GM19240 (cell line): ENCODE results near the gene TMEM271.
"Not testable (repeated sequence)": the region's sequence is repeated elsewhere in the genome, so short reads cannot be mapped to it uniquely, and the experiment has no call there.

Experiments
- DNase-seq: peaks from one replicate; pipeline ENCODE4 v3.0.0; 2011; ENCODE audit warnings: low spot score; ENCODE audit not compliant: insufficient read length

The TMEM271 gene

DNA sequence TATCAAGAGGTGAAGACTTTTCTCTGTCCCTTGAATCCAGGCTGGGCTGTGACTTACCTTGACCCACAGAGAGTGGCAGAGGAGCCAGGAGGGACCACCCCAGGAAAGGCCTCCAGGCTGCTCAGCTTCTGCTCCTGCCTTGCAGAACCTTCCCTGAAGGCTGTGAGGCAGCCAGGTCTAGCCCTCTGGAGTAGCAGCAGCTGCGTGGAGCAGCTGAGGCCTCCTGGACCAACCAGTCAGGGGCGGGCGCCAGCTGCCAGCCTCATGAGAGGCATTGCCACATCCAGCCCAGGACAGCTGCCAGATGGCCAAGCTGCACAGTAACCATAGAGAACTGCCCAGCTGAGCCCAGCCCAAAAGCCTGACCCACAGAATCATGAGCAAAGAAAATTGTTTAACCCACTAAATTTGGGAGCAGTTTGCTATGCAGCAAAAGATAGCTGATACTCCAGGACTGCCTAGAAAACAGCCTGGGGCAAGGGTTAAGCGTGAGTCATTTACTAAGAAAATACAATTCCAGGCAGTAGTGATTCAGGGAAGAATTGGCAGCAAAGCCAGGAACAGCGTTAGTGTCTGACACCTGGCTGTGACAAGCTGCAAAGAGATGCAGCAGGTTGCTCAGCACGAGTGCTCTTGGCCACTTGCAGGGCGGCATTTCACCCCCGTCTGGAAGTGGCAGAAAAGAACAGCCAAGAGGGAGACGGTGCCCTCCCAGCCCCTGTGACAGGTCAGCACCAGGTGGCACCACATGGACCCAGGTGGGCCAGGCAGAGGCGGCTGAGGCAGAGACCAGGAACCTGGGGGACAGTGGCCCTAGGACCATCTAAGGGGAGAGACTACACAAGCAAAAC is 34.5 kb upstream of the TMEM271 start:
- no peak for DNase-seq

DNA sequence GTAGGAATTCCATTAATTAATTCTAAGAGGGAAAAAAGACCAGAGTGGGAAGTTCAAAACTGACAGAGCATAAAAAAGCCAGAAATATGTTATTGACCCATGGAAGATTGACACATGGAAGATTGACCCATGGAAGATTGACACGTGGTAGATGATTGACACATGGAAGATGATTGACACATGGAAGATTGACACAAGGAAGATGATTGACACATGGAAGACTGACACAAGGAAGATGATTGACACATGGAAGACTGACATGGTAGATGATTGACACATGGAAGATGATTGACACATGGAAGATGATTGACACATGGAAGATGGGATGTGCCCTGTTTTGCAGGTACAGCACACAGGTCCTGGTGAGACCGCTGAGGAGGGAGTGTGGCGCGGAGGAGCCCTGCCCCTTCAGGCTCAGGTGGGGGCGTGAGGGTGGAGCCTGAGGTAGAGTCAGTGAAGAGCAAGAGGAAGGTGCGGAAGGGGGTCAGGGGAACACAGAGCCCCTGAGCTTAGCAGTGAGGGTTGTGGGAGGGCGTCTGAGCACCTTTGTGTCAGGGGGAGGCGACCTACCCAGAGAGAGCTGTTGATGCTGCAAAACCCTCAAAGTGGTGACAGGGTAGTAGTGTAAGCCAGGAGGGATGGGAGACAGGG is 33.4 kb upstream of the TMEM271 start:
- DNase-seq = no peak

DNA sequence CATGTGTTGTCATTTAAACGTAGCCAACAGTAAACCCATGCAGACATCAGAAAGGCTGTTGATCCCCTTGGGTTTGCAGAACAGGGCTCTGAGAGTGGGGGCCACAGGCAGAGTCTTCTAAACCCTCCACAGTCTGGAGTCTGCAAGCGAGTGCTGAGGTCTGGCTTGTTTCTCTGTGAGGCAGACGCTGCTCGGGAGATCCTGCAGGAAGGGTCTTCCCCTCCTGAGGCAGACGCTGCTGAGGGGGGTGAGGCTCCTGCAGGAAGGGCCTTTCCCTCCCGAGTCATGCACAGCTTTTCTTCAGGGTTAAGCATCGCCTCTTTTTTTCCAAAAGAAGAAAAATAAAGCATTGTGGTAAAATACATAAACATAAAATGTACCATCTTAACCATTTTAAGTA is 32.1 kb upstream of the TMEM271 start:
- no peak for DNase-seq

DNA sequence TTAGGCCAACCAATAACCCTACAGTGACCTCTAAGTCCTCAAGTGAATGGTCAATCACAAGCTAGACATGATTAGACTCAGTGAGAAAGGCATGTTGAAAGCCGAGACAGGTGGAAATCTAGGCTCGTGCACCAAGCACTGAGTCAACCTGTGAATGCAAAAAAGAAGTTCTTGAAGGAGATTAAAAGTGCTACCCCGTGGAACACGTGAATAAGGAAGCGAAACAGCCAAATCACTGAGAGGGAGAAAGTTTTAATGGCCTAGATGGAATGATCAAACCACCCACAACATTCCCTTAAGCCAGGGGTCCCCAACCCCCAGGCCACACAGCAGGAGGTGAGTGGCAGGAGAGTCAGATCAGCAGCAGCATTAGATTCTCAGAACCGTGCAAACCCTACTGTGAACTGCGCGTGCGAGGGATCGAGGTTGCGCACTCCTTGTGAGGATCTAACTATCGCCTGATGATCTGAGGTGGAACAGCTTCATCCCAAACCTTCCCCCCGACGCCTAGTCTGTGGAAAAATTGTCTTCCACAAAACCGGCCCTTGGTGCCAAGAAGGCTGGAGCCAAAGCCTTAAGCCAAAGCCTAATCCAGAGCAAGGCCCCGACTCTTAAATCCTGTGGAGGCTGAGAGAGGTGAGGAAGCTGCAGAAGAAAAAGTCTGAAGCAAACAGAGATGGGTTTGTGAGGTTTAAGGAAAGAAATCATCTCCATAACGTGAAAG is 29.8 kb upstream of the TMEM271 start:
- no peak for DNase-seq

DNA sequence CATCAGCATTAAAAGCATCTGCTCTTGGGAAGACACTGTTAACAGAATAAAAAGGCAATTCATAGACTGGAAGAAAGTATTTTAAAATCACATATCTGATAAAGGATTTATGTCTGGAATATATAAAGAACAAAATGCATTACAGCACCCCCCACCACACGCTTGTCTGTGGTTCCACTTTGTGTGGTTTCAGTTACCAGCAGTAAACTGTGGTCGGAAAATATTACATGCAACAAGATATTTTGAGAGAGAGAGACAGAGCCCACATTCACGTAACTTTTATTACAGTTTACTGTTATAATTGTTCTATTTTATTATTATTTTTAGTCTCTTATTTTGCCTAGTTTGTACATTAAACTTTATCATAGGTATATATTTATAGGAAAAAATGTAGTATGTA is 28.0 kb upstream of the TMEM271 start:
- no peak for DNase-seq

DNA sequence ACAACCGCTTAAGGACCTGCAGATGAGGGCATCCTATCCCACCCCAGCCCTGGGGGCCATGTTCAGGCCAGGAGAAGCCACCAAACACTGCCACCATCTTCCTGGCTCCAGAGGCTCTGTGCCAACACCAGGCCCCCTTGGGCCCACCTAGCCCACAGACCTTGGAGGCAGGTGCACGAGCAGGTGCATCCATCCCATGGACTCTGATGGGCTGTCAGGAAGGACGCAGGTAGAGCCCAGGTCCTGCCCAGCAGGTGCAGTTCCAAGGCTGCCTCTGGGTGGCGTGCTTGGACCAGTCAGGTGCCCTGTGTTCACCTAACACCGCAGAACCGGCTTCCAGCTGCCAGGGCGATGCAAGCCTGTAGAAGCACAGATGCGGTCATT is 26.5 kb upstream of the TMEM271 start:
- DNase-seq = no peak

DNA sequence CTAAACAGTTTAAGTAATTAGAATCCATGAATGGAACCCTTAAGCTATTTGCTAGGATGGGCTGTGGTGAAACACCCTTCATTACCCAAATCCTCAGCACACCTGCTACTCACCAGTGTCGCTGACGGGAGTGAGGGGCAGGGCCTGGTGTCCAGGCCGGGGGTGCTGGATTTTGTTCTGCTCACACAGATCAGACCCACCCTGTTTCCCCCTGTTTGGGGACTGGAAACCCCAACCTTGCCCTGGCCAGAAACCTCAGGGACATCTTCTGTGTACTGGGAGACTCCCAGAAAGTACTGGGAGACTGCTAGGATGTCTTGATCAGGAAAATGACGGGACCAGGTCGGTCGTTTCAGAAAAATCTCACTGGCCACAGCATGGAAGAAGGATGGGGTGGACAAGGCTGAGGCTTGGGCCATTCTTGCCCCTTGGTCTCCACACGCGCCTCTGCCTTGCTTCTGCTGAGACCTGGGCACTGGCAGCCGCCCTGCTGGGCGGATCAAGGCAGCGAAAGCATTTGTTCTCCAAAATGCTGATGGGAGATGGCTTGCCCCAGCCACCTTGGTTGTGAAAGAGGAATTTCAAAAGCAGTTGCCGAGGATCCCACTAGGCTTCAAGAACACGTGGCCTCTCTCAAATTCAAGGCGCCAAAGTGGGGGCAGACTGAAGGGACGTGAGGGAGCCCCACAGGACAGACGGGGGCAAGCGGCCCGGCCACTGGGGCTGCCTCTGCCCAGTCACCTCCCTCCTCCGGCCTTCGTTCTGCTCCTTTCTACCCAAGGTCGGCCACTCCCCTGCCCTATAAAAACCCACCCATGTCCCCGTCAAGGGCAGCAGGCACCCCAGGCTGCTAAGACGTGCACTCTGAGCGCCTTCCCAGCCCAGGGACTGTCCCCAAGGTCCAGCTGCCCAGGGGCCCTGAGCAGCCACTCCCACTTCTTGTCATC is 25.8 kb upstream of the TMEM271 start:
- no peak for DNase-seq

DNA sequence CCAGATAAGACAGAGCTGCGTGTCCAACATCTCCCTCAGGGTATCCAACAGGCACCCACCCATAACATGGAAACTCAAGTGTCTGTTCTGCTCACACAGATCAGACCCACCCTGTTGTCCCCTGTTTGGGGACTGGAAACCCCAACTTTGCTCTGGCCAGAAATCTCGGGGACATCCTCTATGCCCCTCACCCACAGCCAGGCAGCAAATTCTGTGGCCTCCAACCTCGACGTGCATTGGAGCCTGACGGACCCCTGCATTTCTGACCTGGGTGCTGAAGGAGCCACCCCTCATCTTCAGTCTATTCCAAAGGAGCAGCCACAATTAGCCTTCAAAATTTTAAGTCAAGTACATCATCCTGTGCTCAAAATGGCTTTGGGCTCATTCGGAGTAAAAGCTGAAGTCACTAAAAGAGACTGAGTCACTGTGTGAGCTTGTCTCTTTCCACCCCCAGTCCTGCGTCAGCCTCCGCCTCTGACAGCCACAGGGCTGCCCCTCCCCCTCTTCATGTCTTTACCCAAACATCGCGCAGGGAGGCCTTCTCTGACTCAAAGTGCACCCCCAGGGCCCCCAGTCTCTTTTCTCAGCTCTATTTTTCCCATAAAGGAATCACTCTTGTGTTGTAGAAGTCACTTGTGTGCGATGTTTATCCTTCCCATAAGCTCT is 24.9 kb upstream of the TMEM271 start:
- no peak for DNase-seq

DNA sequence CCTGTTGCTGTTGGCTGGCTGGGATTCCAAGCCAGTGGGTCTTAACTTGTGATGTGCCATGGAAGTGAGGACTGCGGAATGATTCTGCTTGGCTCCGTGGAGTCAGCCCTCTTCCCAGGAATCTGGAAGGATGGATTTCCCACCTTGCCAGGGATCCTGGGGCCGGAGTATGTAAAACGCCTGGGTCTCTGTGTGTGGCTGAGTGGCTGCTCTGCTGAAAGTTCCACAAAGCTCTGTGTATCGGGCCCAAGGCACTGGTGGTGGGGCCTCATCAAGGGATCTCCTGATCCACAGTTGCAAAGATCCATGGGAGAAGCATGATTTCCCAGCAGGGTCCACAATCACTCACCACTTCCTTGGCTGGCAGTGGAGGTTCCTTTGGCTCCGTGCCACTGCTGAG is 24.1 kb upstream of the TMEM271 start:
- no peak for DNase-seq

DNA sequence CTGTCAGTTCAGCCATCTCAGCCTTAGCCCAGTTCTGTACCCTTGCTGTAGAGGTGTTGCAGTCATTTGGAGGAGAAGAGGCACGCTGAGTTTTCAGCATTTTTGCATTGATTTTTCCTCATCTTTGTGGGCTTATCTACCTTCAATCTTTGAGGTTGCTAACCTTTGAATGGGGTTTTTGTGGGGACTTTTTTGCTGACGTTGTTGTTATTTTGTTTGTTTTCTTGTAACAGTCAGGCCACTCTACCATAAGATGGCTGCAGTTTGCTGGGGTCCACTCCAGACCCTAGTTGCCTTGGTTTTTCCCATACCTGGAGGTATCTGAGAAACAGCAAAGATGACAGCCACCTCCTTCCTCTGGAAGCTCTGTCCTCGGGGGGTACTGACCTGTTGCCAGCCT is 22.8 kb upstream of the TMEM271 start:
- no peak for DNase-seq

DNA sequence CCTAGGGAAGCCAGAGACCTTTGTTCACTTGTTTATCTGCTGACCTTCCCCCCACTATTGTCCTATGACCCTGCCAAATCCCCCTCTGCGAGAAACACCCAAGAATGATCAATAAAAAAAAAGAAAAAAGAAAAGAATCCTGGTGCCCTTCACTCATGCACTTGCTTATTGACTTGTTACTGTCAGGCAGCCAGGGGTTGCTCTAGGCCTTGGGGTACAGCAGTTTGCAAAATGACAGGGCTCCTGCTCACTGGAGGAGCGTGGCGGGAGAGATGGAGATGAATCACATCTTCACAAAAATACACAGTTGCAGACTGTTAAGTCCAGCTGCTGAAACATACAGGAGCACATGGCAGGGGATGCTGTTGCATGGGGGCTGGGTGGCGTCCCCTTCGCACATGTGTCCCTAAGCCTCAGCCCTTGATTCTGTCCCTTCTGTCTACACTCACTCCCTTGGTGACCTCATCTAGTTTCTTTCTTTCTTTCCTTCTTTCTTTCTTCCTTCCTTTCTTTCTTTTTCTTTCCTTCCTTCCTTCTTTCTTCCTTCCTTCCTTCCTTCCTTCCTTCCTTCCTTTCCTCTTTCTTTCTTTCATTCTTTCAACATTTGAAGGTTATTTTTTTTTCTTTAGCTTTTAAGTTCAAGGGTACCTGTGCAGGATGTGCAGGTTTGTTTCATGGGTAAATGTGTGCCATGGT is 16.9 kb upstream of the TMEM271 start:
- no peak for DNase-seq

DNA sequence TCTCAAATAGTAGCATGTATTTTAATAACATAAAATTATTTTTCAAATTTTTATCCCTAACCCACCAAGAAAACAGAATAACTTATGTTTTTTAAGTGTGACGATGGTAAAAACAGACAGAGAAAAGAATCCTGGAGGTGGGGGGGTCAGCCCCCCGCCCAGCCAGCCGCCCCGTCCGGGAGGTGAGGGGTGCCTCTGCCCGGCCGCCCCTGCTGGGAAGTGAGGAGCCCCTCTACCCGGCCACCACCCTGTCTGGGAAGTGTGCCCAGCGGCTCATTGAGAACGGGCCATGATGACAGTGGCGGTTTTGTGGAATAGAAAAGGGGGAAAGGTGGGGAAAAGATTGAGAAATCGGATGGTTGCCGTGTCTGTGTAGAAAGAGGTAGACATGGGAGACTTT is 16.1 kb upstream of the TMEM271 start:
- not testable (repeated sequence) for DNase-seq

DNA sequence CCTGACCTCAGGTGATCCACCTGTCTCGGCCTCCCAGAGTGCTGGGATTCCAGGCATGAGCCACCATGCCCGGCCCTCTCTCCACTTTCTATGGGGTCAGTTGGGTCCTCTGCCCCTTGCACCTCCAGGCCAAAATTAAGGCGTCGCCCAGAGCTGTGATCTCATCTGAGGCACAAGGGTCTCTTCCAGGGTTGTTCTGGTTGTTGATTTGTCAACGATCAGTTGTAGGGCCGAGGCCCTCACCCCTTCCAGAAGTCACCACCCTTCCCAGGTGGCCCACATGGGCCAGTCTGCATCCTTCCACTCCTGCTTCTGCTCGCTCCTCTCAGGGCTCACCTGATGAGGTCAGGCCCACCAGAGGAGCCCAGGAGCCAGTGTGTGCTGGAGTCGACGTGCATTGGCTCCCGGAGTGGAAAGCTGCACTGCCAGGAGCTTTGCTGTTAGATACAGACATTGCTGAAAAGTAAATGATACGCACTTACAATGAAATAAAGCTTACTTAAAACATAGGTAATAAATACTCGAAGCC is 14.3 kb upstream of the TMEM271 start:
- no peak for DNase-seq

DNA sequence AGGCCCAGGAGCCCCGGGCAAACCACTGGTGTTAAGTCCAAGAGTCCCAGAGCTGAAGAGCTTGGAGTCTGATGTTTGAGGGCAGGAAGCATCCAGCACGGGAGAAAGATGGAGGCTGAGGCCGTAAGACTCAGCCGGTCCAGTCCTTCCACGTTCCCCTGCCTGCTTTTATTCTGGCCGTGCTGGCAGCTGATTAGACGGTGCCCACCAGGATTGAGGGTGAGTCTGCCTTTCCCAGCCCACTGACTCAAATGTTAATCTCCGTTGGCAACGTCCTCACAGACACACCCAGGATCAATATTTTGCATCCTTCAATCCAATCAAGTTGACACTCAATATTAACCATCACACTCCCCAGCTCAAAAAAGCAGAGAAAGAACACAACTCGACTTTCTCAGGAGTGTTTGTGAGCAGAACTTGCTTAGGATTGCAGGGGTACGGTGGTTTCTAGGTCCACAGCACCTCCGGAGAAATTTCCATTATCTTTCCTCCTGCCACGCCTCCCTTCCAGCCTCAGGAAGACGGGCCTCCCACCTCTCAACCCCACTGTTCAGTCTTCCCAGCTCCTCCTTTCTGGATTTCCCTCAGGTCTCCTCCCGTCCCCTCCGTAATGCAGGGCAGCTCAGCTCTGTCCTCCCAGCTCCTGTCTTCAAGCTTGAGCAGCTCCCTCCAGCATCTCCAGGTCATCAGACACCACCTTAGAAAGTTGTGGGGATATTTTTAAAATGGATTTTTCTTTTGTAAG is 13.3 kb upstream of the TMEM271 start:
- no peak for DNase-seq

DNA sequence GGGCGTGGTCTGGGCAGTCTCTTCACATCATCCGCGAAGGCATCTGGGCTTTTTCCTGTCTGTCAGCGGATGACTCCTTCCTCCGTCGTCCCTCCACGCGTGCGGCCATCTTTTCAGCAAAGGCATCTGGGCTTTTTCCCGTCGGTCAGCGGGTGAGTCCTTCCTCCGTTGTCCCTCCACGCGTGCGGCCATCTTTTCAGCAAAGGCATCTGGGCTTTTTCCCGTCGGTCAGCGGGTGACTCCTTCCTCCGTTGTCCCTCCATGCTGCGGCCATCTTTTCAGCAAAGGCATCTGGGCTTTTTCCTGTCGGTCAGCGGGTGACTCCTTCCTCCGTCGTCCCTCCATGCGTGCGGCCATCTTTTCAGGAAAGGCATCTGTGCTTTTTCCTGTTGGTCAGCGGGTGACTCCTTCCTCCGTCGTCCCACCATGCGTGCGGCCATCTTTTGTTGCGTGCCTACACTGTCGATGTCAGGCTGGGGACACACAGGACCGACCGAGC is 12.3 kb upstream of the TMEM271 start:
- DNase-seq = no peak

DNA sequence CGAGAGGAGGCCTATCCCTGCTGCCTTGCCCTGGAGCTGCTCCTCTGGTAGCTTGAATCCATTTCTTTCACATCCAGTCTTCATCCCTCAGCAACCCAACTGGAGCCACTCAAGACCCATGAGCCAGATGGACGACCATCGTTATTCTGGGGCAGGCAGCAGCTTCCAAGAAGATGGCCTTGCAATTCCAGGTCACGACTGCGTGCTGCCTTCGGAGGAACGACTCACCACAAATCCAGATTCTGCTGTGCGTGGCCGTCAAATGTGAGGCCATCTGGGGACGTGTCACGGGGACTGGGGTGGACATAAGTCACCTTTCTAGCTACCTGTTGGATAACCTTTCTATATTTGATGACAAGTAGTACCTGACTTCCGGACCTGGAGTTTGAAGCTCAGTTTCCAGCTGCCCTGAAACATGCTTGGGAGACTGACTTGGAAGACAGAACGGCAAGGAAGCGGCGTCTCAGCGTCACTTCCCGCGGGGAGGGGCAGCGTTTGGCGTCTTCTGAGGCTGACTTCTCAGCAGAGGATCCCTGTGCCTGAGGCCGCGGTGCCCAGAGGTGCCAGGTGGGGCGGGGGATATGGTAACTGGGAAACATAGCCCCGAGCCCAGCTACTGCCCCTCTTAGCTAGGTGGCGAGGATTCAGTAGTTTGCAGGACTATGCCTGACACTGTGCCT is 11.7 kb upstream of the TMEM271 start:
- no peak for DNase-seq

DNA sequence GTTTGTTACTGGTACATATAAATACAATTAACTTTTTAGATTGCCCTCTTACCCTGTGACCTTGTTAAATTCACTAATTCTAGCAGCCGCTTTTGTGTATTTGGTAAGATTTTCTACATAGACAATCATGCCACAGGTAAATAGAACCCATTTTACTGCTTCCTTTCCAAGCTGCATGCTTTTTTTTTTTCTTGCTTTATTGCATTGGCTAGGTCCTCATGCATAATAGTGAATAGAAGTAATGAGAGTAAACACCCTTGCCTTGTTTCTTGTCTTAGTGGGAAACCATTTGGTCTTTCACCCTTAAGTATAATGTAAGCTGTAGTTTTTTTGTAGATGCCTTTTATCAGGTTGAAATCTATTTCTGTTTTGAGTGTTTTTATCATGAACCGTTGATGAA is 7.7 kb upstream of the TMEM271 start:
- DNase-seq = no peak

DNA sequence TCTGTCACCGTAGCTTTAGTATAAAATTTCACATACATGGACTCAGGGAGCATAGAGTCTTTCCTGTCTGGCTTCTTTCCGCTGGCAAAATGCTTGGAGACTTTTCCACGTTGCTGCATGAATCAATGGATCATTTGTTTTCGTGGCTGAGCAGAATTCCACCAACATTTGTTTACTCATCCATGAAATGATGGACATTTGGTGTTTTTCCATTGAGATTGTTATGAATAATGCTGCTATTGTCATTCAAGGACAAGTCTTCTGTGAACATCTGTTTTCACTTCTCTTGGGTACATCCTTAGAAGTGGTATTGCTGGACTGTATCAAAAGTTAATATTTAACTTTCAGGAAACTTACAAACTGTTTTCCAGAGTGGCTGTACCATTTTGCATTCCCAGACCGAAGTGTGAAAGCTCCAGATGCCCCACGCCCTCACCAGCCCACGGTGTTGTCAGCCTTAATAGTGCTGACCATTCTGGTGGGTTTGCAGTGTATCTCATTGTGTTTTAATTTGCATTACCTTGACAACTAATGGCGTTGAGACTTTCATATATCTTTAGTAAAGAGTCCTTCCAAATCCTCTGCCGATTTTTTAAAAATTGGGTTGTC is 5.8 kb upstream of the TMEM271 start:
- no peak for DNase-seq
